Pancreas (tissue), 10 donors: ENCODE results near the gene CHD9. TPM values are rescaled to one million over a fixed set of nuclear protein-coding genes. Genes with fewer than 3 reads are reported as not detected.

ENCODE experiments used
- ATAC-seq, 4 donors: fragments of 200-7000 bp; cut with Tn5 transposase; one replicate each; pipeline versions ENCODE4 v1.8.0 to v1.9.1; 2020; ENCODE audit warnings: mild to moderate bottlenecking in 4 of 4, moderate library complexity in 4 of 4
- DNase-seq, 6 donors: peaks; one replicate each; pipeline ENCODE4 v3.0.0-alpha.2; 2020
- FAIRE-seq: peaks from 2 replicates; lab custom pipeline; 2012; peaks lifted over from hg19 to GRCh38; lab: Jason Lieb, UNC
- H3K27ac ChIP-seq, 4 donors: fragments of 200-600 bp; sonication (generic); 1 replicate in 3 of 4; 2 replicates in 1 of 4; pipeline versions ENCODE4 v1.5.0 to v1.8.0; 2020
- H3K27me3 ChIP-seq, 4 donors: fragments of 200-600 bp; one replicate each; pipeline ENCODE4 v1.8.0; 2021
- H3K36me3 ChIP-seq, 3 donors: fragments of 200-600 bp; sonication (generic) in 1 of 3; one replicate each; pipeline versions ENCODE4 v1.5.0 to v1.8.0; 2020 to 2021
- H3K4me1 ChIP-seq, 3 donors: fragments of 200-600 bp; one replicate each; pipeline ENCODE4 v1.8.0; 2021
- H3K4me3 ChIP-seq, 4 donors: fragments of 200-600 bp; sonication (generic) in 2 of 4; one replicate each; pipeline versions ENCODE4 v1.5.0 to v1.8.0; 2020 to 2021
- H3K9me3 ChIP-seq, 4 donors: fragments of 200-600 bp; one replicate each; pipeline ENCODE4 v1.8.0; 2021
- CTCF ChIP-seq, 4 donors: fragments of 200-600 bp; sonication (generic) in 3 of 4; IDR thresholded peaks; one replicate each; pipeline versions ENCODE4 v1.5.0 to v1.8.0; 2021; ENCODE audit warnings: antibody characterized with exemption in 4 of 4
- WGBS, 2 donors: extraction: QIAGEN DNeasy Blood & Tissue Kit; methylation state at CpG; one replicate each; pipeline ENCODE4 v1.1.7; 2013; 5-methylcytosine and 5-hydroxymethylcytosine counted together
- intact Hi-C, 3 donors: fragments of 100-400 bp; cut with DNase I; formaldehyde crosslinking; loops; one replicate each; pipeline versions ENCODE4 v1.11.1 to v1.14.2; 2022
- polyA plus RNA-seq, 2 donors: library from polyadenylated mRNA; stranded (reverse); fragments of 200-250 nt; gene quantifications; one replicate each; pipeline ENCODE4 v1.2.3, GENCODE V29; 2013
- total RNA-seq, 6 donors: library from RNA; stranded (reverse); fragmentation: NEBNext Ultra II Directional in 4 of 6; extraction: Animal tissue kit (Norgen Biotek cat#: 25700) in 4 of 6; gene quantifications; one replicate each; pipeline versions ENCODE4 v1.2.1 to v1.2.4, GENCODE V29; 2021 to 2023
- donor health status: healthy with polysubstance abuse.
- donor health status: DM: no; HTN: no; CAD: no; lungs with moderate emphysema.
- donor health status: DM: no; HTN: no; CAD: no.
- donor health status: control.
- donor health status: control.
- donor health status: Bipolar disorder and iron deficiency.
- donor health status: DM: yes; HTN: yes; CAD: no.
- donor health status: DM: no; HTN: no; CAD: no.
- donor health status: DM: no; HTN: no; CAD: no.
- donor health status: DM: yes; HTN: yes; CAD: no.

The CHD9 gene
- total and polyA plus RNA-seq, 8 donors = 7.2 to 40.9 (median 30.1) TPM

GRCh38 chr16:53103811-53104210, 49.0 kb downstream of the CHD9 start:
- Histone ChIP-seq H3K27ac (no peak overlapping the region), H3K4me1 (peaks cover 8 to 13% (median 12%) of the 10 kb centered on the region in 3 donors), H3K4me3 (no peak overlapping the region), H3K9me3 (no peaks in the 10 kb centered on the region), H3K36me3 (no peaks in the 10 kb centered on the region), H3K27me3 (no peaks in the 10 kb centered on the region)
- FAIRE-seq = no peak
- ATAC-seq = no peak
- DNase-seq = no peak
- intact Hi-C loops = no loop called here
- 65 to 68% methylated on average over 4 of the region's 4 CpGs for WGBS, 2 donors
- no peak for TF ChIP-seq CTCF (IDR thresholded peaks at IDR 0.05)

DNA sequence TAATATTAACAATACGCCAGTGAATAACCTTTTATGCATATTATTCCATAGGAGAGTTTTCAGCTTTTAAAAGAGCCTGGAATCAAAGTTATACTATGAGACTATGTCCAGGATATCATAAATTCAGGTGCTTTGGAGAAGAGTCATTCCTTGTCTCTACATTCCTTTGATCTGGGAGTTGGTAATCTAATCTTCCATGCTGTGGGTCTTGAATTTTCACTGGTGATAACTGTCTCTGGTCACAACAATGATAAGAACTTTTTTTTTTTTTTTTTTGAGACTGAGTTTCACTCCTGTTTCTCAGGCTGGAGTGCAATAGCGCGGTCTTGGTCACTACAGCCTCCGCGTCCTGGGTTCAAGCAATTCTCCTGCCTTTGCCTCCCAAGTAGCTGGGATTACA, 50.8 kb downstream of the CHD9 start:
- no peaks in the 10 kb centered on the region for H3K27me3 ChIP-seq
- no peak for TF ChIP-seq CTCF (IDR thresholded peaks at IDR 0.05)
- no peak overlapping the region for H3K27ac ChIP-seq
- DNase-seq (no peak), ATAC-seq (no peak), FAIRE-seq (no peak)
- intact Hi-C loops = no loop called here
- H3K36me3 ChIP-seq = no peaks in the 10 kb centered on the region
- no peaks in the 10 kb centered on the region for H3K9me3 ChIP-seq
- WGBS, 2 donors = 99 to 100% methylated on average over 5 of the region's 5 CpGs
- H3K4me3 ChIP-seq = no peak overlapping the region
- peaks cover 4 to 6% (median 5%) of the 10 kb centered on the region in 3 donors for H3K4me1 ChIP-seq

- peaks cover 0 to 6% (median 0%) of the 10 kb centered on the region in 3 donors for H3K4me1 ChIP-seq
- H3K9me3 ChIP-seq = no peaks in the 10 kb centered on the region
- no peak for DNase-seq
- no peak for TF ChIP-seq CTCF (IDR thresholded peaks at IDR 0.05)
- H3K27ac ChIP-seq = no peak overlapping the region
- intact Hi-C loops = no loop called here
- ATAC-seq = no peak
- H3K4me3 ChIP-seq = no peak overlapping the region
- no peak for FAIRE-seq
- no peaks in the 10 kb centered on the region for H3K27me3 ChIP-seq
- no peaks in the 10 kb centered on the region for H3K36me3 ChIP-seq
- 78% methylated on average over 5 of the region's 5 CpGs for WGBS, 2 donors
These were observed 56.4 kb downstream of the CHD9 start for GRCh38 chr16:53111078-53111791.

DNA sequence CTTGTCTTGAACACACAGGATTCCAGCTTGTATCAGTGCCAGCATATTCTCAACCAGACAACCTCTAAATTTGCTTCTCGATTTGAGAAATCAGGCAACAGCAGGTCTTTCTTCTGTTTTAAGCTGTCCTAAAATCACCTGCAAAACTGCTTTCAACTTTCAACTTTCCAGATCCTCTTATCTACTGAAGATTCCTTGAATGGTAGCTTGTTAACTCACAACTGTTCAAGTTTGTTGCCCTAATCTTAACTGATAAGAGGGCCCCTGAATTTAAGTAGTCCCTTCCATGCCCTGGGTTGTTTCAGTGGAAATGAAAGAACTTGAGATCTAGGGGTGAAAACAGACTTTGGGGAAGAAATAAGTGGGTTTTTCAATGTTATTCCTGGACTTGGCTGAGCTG, 57.2 kb downstream of the CHD9 start:
- H3K27ac ChIP-seq = no peak overlapping the region
- FAIRE-seq (no peak), ATAC-seq (peak in 1 of 4 donors; percentile 11)

More for the DNA sequence above, 57.2 kb downstream of the CHD9 start:
- peaks cover 0 to 6% (median 0%) of the 10 kb centered on the region in 3 donors for H3K4me1 ChIP-seq
- H3K36me3 ChIP-seq = no peaks in the 10 kb centered on the region
- TF ChIP-seq CTCF (IDR thresholded peaks at IDR 0.05) = no peak
- no peak overlapping the region for H3K4me3 ChIP-seq
- no peaks in the 10 kb centered on the region for H3K27me3 ChIP-seq
- intact Hi-C loops = no loop called here
- no peaks in the 10 kb centered on the region for H3K9me3 ChIP-seq
- no peak for DNase-seq
- 10 to 22% methylated on average over 1 of the region's 1 CpG for WGBS, 2 donors
